Vagina (tissue), 2 donors: ENCODE data around the gene ABCF2. TPM values are rescaled to one million over a fixed set of nuclear protein-coding genes. Genes with fewer than 3 reads are reported as not detected.

Source experiments
- DNase-seq, 2 donors: peaks; one replicate each; pipeline ENCODE4 v3.0.0-alpha.2; 2017; ENCODE audit errors: extremely low spot score in 2 of 2
- H3K27ac ChIP-seq: fragments of 200-600 bp; sonication (generic); one replicate; pipeline ENCODE4 v1.5.1; 2019
- H3K27me3 ChIP-seq: fragments of 200-600 bp; sonication (generic); one replicate; pipeline ENCODE4 v1.5.1; 2019
- H3K36me3 ChIP-seq, 2 donors: fragments of 200-600 bp; sonication (generic); one replicate each; pipeline ENCODE4 v1.5.1; 2017 to 2019
- H3K4me1 ChIP-seq: fragments of 200-600 bp; sonication (generic); one replicate; pipeline ENCODE4 v1.5.1; 2019
- H3K4me3 ChIP-seq, 2 donors: fragments of 200-600 bp; sonication (generic); 1 replicate in 1 of 2; 2 replicates in 1 of 2; pipeline ENCODE4 v1.5.1; 2016 to 2019
- H3K9me3 ChIP-seq: fragments of 200-600 bp; sonication (generic); one replicate; pipeline ENCODE4 v1.5.1; 2019
- POLR2A ChIP-seq, 2 donors: fragments of 450-650 bp; IDR thresholded peaks; one replicate each; pipeline ENCODE4 v1.6.1; 2017; ENCODE audit warnings: antibody characterized with exemption in 2 of 2, mild to moderate bottlenecking in 2 of 2, moderate library complexity in 2 of 2
- POLR2AphosphoS5 ChIP-seq, 2 donors: sonication (generic); formaldehyde crosslinking; IDR thresholded peaks; one replicate each; pipeline ENCODE4 v1.9.0; 2017; ENCODE audit warnings: antibody characterized with exemption in 2 of 2, mild to moderate bottlenecking in 2 of 2, low read depth in 1 of 2; ENCODE audit not compliant: insufficient read depth in 1 of 2
- intact Hi-C: fragments of 100-400 bp; cut with DNase I; formaldehyde crosslinking; loops from one replicate; pipeline ENCODE4 v1.15.1; 2023
- total RNA-seq: library from RNA; depleted of rRNA; stranded (reverse); fragments of >200 nt; gene quantifications from one replicate; pipeline ENCODE4 v1.2.3, GENCODE V29; 2016
- TF ChIP-seq, protein P1 (sequence below), 3 experiments: fragments of 450-650 bp in 2 of 3; fragments of 200-600 bp in 1 of 3; sonication (generic) in 1 of 3; IDR thresholded peaks; one replicate each; pipeline ENCODE4 v1.5.1; 2017 to 2019; ENCODE audit warnings: antibody characterized with exemption in 3 of 3, mild to moderate bottlenecking in 2 of 3, moderate library complexity in 2 of 3

ABCF2 gene
- total RNA-seq, 1 donor from 2014 or later: 25.3 TPM

DNA sequence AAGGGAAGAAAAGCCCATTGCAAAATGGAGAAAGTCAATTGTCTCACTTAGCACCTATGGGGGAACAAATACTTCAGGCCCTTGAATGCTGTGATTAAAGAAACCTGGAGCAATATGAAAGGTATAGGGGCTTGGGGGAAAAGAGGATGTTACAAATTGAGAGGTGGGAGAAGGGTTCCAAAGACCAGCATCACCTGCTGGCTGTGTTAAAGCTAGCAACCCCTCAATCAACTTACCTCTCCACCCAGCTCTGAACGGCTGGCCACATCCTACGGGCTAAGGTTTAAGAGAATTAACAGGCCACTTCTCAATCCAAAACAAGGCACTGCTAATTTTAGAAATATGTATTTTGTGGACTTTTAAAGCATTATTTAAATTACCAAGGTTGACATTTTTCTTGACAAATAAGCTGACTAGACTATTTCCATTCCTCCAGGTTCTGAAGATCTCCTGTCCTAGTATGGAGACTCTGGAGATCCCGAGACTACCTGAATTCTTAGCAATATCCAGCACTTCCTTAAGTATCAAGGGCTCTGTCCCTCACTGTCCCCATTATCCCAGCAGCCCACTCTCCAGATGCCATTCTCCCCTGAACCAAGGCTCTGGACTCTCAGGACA, 15.7 kb downstream of the ABCF2 start:
- Histone ChIP-seq H3K9me3 (no peaks in the 10 kb centered on the region), H3K36me3 (peaks cover 0 to 33% of the 10 kb centered on the region in 2 donors), H3K4me1 (no peaks in the 10 kb centered on the region), H3K4me3 (no peak overlapping the region), H3K27me3 (no peaks in the 10 kb centered on the region), H3K27ac (no peak overlapping the region)
- intact Hi-C loops: no loop called here
- DNase-seq: no peak
- no peak for TF ChIP-seq POLR2A (IDR thresholded peaks at IDR 0.05)
- no peak for TF ChIP-seq POLR2AphosphoS5 (IDR thresholded peaks at IDR 0.05; ENCODE audit: insufficient read depth in 1 of 2, low read depth in 1 of 2)
- TF ChIP-seq, protein P1, sequence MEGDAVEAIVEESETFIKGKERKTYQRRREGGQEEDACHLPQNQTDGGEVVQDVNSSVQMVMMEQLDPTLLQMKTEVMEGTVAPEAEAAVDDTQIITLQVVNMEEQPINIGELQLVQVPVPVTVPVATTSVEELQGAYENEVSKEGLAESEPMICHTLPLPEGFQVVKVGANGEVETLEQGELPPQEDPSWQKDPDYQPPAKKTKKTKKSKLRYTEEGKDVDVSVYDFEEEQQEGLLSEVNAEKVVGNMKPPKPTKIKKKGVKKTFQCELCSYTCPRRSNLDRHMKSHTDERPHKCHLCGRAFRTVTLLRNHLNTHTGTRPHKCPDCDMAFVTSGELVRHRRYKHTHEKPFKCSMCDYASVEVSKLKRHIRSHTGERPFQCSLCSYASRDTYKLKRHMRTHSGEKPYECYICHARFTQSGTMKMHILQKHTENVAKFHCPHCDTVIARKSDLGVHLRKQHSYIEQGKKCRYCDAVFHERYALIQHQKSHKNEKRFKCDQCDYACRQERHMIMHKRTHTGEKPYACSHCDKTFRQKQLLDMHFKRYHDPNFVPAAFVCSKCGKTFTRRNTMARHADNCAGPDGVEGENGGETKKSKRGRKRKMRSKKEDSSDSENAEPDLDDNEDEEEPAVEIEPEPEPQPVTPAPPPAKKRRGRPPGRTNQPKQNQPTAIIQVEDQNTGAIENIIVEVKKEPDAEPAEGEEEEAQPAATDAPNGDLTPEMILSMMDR (IDR thresholded peaks at IDR 0.05): no peak

DNA sequence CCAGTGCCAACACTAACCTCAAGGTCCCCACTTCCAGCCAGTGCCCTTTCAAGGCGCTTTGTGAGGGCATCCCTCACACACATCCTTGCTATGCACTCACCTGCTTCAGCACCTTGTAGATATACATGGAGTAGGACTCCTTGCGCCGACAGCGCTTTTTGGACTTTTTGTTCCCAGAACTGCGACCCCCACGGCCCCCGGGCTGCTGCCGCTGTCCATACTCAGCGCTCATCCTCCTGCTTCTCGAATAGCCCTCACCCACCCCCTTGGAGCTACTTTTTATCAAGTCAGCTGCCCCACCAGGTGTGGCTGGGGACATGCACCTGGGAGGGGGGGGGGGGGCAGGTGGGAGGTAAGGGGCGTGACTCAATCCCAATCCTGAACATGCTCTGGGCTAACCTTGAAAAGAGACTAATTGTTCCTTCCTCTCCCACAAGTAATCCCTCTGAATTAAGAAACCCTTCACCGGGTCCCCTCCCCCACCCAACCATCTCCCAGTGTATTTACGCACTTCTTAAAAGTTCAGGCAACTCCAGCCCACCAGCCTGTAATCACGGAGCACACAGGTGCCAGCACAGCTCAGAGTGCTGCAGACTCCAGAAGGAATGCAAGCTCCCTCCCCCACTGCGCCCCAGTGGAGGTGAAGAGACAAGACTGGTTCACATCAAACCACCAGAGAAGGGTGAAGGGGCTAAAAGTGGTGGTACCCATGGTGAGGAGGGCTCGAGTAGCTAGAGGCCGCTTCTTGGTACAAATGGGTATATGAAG, 16.7 kb downstream of the ABCF2 start, which contains the start of gene H2BK1:
H2BK1 (minus strand) TSS at position 402 of the 768 bp plus-strand sequence; CDS start at position 232, 170 bp downstream.
- no peaks in the 10 kb centered on the region for H3K4me1 ChIP-seq
- peaks cover 0 to 23% of the 10 kb centered on the region in 2 donors for H3K36me3 ChIP-seq
- no peak within 1 kb of the TSS for H3K4me3 ChIP-seq
- intact Hi-C loops: no loop called here
- no peaks in the 10 kb centered on the region for H3K27me3 ChIP-seq
- no peak within 1 kb of the TSS for H3K27ac ChIP-seq
- no peak for DNase-seq
- H3K9me3 ChIP-seq: no peaks in the 10 kb centered on the region
- no peak for TF ChIP-seq POLR2A (IDR thresholded peaks at IDR 0.05)
- no peak for TF ChIP-seq POLR2AphosphoS5 (IDR thresholded peaks at IDR 0.05; ENCODE audit: insufficient read depth in 1 of 2, low read depth in 1 of 2)
- TF ChIP-seq, protein P1 (IDR thresholded peaks at IDR 0.05): no peak

DNA sequence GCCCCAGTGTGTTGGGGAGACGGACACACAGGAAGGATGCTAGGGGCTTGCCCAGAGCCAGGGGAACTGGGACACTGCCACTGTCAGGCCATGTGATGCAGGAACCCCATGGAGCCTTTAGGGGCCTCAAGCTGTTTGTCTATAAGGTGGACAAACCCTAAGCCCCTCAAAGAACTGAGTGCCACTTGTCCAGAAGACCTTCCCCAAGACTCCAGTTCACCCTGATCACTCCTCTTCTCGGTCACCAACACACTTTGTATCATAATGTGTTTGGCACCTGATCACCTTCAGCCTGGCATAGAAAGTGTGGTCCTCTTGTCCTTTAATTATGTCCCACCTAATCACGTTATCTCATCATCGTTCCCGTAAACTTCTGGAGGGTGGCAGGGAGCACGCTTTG, 17.4 kb downstream of the ABCF2 start:
- no peak for TF ChIP-seq POLR2AphosphoS5 (IDR thresholded peaks at IDR 0.05; ENCODE audit: insufficient read depth in 1 of 2, low read depth in 1 of 2)
- TF ChIP-seq, protein P1 (IDR thresholded peaks at IDR 0.05): no peak
- no peak for TF ChIP-seq POLR2A (IDR thresholded peaks at IDR 0.05)
- intact Hi-C loops: no loop called here

DNA sequence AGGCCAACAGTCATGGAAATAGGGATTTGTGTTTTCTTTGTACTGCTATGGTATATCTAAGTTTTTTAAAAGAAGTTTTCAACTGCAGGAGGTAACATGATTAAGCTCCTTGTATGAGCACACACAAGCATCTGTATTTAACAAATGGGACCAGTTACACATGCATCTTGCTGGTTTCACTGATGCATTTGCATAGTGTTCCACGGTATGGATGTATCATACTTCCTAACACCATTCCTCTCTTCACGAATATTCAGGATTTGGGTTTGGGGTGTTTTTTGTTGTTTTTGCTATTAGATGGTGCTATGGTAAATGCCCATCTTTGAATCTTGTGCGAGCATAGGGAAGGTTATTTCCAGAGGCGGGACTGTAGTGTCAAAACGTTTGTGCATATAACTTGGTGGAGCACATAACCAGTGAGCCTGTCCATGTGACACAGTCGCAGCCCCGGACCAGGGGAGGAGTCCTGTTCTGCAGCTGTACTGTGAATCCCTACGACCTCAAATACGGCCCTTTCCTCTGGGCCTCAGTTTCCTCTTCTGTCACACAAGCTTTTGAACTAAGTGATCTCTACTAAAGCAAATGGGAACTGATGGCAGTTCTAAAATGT, 18.6 kb downstream of the ABCF2 start:
- Histone ChIP-seq H3K9me3 (no peaks in the 10 kb centered on the region), H3K27ac (no peak overlapping the region), H3K4me3 (no peak overlapping the region), H3K27me3 (no peaks in the 10 kb centered on the region), H3K36me3 (peaks cover 0 to 4% of the 10 kb centered on the region in 2 donors), H3K4me1 (no peaks in the 10 kb centered on the region)
- TF ChIP-seq POLR2AphosphoS5 (IDR thresholded peaks at IDR 0.05; ENCODE audit: insufficient read depth in 1 of 2, low read depth in 1 of 2): no peak
- no peak for TF ChIP-seq POLR2A (IDR thresholded peaks at IDR 0.05)
- TF ChIP-seq, protein P1 (IDR thresholded peaks at IDR 0.05): no peak
- no peak for DNase-seq
- intact Hi-C loops: no loop called here

More for the DNA sequence above, 17.4 kb downstream of the ABCF2 start:
- H3K36me3 ChIP-seq: peaks cover 0 to 17% of the 10 kb centered on the region in 2 donors
- H3K9me3 ChIP-seq: no peaks in the 10 kb centered on the region
- H3K4me3 ChIP-seq: no peak overlapping the region
- H3K4me1 ChIP-seq: no peaks in the 10 kb centered on the region
- DNase-seq: no peak
- no peaks in the 10 kb centered on the region for H3K27me3 ChIP-seq
- no peak overlapping the region for H3K27ac ChIP-seq
